CD4-positive, alpha-beta T cell treated with Interleukin-17A for 4 hours (primary cell): ENCODE results near the gene TNS3.

Experiments
- DNase-seq: peaks from one replicate; pipeline ENCODE4 v3.0.0-alpha.2; 2020; ENCODE audit warnings: mixed read lengths

TNS3 gene

DNA sequence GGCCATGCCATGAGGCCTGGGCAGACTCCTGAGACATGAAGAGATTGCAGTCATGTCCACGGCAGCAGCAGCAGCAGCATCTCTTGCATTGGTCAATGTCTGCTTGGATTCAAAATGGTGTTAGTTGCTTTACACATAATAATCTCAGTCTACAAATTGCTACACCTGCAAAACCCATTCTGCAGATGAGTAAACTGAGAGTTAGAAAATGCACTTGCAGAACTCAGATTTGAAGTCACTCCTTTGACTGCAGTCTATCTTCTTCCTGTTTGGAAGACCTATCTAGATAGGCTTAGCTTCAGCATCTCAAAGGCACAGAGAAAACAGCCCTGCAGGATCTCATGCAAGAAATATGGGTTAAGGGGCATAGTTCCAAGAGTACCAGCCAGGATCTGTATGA is 350.3 kb downstream of the TNS3 start:
- DNase-seq: no peak

DNA sequence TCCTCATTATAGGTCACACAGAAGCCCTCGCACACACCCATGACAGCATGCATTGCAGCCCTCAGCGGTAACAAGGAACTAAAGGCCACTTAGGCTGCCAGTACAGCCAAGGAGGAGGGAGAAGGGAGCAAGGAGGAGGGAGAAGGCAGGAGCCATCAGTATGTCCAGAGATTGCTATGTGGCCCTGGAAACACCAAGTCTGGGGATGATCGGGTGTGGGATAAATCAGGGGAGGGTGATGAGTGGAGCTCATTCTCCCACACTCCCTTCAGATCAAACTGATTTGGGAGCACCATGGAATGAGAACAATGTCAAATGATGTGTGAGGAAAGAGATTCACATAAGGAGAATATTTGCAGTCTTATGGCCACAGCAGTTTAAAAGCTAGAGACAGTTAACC is 350.9 kb downstream of the TNS3 start:
- DNase-seq: no peak

DNA sequence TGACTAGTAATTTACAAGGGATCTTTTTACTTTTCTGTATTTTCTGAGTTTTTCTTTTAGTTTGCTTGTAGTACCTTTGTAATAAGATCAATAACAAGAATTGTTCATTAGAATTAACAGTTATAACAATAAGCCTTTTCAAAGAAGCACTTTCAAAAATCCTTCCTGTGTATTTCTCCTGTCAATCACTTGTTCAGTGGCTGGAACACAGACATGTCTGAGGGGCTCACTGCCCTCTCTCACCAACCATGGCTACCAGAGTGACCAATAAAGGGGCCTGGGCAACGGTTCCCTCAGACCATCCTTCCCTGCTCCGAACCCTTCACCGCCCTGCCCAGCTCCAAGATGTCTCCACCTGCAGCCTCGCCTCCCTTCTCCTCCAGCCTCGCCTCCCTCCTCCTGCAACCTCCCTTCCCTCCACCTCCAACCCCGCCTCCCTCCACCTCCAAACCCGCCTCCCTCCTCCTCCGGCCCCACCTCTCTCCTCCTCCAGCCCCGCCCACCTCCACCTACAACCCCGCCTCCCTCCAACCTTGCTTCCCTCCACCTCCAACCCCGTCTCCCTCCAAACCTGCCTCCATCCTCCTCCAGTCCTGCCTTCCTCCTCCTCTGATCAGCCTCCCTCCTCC is 353.4 kb downstream of the TNS3 start:
- no peak for DNase-seq

DNA sequence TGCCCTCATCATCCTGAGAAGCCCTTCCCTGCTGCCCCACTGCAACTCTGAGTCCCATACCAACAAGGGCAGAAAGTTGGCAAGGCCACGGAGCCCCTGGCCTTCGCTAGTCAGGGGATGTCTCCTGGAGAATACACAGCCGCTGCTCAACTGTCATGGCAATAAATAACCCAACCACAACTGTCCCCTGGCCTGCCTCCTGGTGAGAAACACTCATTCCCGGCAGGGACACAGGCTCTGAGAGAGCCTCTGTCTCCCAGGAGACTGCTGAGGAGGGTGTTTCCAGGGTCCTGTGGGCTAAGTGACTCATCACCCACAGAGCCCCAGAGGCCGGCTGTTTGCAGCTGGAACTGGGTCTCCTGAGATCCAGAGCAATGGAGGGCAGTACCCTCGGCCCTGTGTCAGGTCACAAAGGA is 354.1 kb downstream of the TNS3 start:
- no peak for DNase-seq

DNA sequence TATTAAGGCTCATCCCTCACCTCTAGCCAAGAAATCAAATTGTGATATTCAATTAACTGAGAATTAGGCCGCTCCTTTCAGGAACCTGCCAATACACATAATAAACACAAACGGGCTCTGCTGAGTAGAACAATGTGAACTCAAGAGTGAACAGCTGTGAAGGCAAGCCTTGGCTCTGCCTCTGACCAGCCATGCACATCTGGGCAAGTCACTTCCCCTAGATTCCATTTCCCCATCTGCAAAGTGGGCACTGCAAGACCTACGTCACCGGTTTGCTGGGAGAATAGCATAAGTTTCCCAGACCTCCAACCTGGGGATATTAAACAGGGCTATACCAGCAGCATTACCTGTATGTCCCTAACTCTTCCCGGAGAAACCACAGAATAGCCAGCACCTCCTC is 355.2 kb downstream of the TNS3 start:
- no peak for DNase-seq

DNA sequence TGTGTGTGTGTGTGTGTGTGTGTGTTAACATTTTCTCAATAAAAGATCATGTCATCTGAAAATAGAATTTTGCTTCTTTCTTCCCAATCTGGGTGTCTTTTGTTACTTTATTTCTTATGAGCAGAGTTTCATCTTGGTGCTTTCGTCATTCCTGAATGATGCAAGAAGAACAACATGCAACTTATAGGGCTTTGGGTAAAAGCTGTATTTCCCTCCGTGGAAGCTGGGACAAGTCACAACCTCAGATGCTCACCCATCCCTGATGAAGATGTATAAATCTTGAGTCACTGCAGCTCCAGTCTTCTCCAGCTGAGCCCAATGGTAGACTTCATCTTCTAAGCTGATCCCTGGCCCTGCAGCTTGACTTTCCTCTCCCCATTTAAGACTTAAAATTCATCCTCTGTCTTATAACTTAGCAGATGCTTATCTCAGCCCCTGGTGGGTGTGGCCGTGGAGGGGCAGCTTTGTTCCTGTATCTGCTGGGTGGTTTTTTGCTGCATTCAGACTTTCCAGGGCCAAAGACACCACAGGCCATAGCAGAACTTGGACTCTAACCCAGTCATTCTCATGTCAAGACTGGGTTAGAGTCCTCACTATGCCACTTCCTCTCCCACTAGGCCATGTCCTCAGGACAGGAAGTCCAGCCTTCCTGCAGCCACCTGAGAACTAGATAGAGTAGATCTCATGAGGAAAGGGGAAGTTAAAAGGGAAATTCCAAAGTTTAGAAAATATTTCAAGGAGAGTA is 356.4 kb downstream of the TNS3 start:
- DNase-seq: no peak
